IPS DF 6.9 (cell line): ENCODE results near the gene RTL10.

Experiments used
- DNase-seq: peaks from one replicate; pipeline ENCODE4 v3.0.0-alpha.2; 2013; ENCODE audit warnings: low read depth, low spot score
- H3K27ac ChIP-seq: one replicate; pipeline ENCODE4 v1.5.1; 2013; ENCODE audit warnings: low read length, control low read depth
- H3K27me3 ChIP-seq: 2 replicates; pipeline ENCODE4 v1.6.1; 2013; ENCODE audit warnings: mild to moderate bottlenecking, low read length; ENCODE audit not compliant: control insufficient read depth, insufficient read depth
- H3K36me3 ChIP-seq: 2 replicates; pipeline ENCODE4 v1.6.1; 2013; ENCODE audit warnings: low read length; ENCODE audit not compliant: control insufficient read depth, insufficient read depth
- H3K4me1 ChIP-seq: 2 replicates; pipeline ENCODE4 v1.6.1; 2013; ENCODE audit warnings: low read length; ENCODE audit not compliant: control insufficient read depth, insufficient read depth
- H3K4me3 ChIP-seq: 2 replicates; pipeline ENCODE4 v1.5.1; 2013; ENCODE audit warnings: mild to moderate bottlenecking, low read length
- H3K9me3 ChIP-seq: 2 replicates; pipeline ENCODE4 v1.6.1; 2013; ENCODE audit warnings: low read length, inconsistent platforms; ENCODE audit not compliant: control insufficient read depth, insufficient read depth
- WGBS: extraction: QIAGEN DNeasy Blood & Tissue Kit; methylation state at CpG from one replicate; pipeline ENCODE4 v1.1.7; 2013; ENCODE audit warnings: mixed read lengths, missing lambda C conversion rate; ENCODE audit not compliant: insufficient read length, insufficient coverage; 5-methylcytosine and 5-hydroxymethylcytosine counted together

The RTL10 gene, protein sequence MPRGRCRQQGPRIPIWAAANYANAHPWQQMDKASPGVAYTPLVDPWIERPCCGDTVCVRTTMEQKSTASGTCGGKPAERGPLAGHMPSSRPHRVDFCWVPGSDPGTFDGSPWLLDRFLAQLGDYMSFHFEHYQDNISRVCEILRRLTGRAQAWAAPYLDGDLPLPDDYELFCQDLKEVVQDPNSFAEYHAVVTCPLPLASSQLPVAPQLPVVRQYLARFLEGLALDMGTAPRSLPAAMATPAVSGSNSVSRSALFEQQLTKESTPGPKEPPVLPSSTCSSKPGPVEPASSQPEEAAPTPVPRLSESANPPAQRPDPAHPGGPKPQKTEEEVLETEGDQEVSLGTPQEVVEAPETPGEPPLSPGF

DNA sequence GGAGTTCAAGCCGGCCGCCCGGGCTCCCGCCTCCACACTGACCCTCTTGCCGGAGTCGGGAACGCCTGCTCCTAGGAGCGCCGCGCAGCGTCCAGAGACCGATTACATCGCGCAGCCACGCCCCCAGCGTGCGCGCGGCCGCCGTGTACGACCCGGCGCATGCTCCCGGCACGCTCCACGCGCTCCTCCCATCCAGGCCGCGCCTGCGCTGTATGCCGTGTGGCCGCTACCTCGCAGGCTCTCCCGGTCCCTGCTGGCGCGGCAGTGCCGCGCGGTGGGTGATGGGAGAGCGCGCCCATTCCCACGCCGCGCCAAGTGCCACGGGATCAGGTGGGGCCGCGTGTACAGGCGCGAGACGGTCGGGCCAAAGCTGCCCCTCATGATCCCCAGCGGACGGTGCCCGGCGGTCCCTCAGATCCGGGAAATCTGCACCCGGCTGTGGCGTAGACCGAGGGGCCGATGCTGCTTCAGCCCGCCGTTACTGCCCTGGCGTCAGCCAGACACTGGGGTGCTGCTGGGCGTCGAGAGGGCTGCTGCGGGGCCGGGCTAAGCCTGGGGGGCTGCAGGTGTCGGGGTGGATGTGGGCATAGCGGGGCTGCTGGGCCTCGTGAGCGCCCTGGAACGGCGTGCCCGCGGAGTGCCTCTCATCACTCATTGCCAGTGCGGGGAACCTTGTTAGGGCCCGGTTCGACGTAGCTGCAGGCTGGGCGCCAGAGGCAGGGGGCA lies at the start of gene RTL10, which contains the start of gene GNB1L:
RTL10 (minus strand) TSS at position 97 of the 726 bp plus-strand sequence. CDS start 2,613 bp downstream, outside the sequence.
GNB1L (minus strand) TSS at position 97 of the 726 bp plus-strand sequence. CDS start 33,519 bp downstream, outside the sequence.
- H3K4me3 ChIP-seq, result peak within 1 kb of the TSS; percentile 82
- no peak within 1 kb of the TSS for H3K27ac ChIP-seq
- peaks cover 9% of the 10 kb centered on the region for H3K36me3 ChIP-seq
- DNase-seq, result peak; percentile 90
- peaks cover 6% of the 10 kb centered on the region for H3K4me1 ChIP-seq
- WGBS, result no CpG with 5 or more reads among the region's 81 CpGs
- no peaks in the 10 kb centered on the region for H3K9me3 ChIP-seq
- no peaks in the 10 kb centered on the region for H3K27me3 ChIP-seq

DNA sequence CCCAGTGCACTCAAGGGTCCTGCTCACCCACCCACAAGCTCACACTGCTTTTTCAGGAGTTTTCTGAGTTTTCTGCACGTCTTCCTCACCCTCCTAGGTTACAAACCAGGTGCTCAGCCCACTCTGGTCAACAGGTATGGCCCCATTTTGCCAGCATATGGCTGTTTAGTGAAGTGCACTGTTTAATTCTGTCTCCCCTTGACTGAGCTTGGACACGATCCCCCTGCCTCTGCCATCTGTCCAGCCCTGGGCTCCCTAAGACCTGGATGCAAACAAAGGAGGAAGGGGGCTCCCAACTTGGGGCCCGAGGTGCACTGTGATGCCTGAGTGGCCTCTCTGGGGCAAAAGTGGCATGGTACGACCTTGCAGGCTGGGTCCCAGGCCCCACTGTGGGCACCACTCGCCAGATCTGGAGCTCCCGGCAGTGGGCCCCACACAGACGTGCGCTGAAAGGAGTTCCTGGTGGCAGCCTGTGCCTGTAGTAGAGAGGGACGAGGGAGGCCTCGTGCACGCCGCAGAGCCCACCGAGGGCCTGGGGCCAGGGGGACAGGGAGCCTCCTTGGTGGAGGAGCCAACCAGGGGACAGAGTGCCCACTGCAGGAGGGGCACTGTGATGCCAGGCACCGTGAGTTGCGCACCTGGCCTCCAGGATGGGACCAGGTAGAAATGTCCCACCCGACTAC lies 49.6 kb upstream of the RTL10 start:
- no peaks in the 10 kb centered on the region for H3K9me3 ChIP-seq
- no peak overlapping the region for H3K27ac ChIP-seq
- H3K4me1 ChIP-seq, result 0 out of 2 replicates have a peak, but pooled peaks cover 1% of the 10 kb centered on the region
- no peak overlapping the region for H3K4me3 ChIP-seq
- no peaks in the 10 kb centered on the region for H3K27me3 ChIP-seq
- WGBS, result no CpG with 5 or more reads among the region's 16 CpGs
- H3K36me3 ChIP-seq, result no peaks in the 10 kb centered on the region
- DNase-seq, result no peak

DNA sequence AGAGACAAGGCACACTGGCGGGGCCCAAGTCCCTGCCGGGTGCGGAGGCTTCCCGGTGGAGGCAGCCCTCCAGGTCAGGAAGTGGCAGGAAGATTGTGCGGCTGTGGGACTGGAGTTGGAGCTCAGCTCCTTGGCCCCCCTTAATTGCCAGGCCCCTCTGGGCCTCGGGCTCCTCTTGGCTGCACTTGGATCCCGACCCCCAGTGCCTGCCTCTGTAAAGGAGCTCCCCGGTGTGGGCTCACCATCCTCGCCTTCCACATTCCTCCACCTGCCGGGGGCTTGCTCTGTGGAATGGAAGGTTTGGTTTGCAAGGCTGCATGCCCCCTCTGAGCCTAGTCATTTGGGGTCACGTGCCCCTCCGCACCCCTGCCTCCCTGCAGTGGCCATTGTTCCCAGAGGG lies 48.8 kb upstream of the RTL10 start:
- H3K27me3 ChIP-seq, result no peaks in the 10 kb centered on the region
- H3K27ac ChIP-seq, result no peak overlapping the region
- H3K4me1 ChIP-seq, result 0 out of 2 replicates have a peak, but pooled peaks cover 1% of the 10 kb centered on the region
- H3K36me3 ChIP-seq, result no peaks in the 10 kb centered on the region
- H3K9me3 ChIP-seq, result no peaks in the 10 kb centered on the region
- no peak overlapping the region for H3K4me3 ChIP-seq
- DNase-seq, result no peak
- WGBS, result no CpG with 5 or more reads among the region's 12 CpGs

DNA sequence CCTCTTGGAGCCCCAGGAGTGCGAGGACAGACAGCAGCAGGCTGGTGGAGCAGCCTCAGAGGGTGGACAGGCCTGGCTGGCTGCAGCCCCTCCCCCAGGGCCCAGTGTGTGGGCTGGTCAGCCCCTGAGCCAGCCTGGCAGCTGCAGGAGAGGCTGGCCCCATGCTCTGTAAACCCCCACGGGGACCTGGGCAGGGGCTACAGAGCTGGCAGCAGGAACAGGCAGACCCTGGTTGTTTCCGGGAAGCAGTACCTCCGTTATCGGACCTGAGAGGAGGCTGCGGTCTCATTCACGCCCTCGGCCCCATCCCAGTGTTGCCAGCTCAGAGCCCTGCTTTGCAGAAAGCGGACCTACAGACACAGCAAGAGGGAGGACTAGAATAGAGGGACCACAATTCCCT lies 48.4 kb upstream of the RTL10 start:
- no CpG with 5 or more reads among the region's 9 CpGs for WGBS
- Histone ChIP-seq H3K27me3 (no peaks in the 10 kb centered on the region), H3K4me3 (no peak overlapping the region), H3K36me3 (no peaks in the 10 kb centered on the region), H3K27ac (no peak overlapping the region), H3K4me1 (0 out of 2 replicates have a peak, but pooled peaks cover 1% of the 10 kb centered on the region), H3K9me3 (no peaks in the 10 kb centered on the region)
- DNase-seq, result no peak

DNA sequence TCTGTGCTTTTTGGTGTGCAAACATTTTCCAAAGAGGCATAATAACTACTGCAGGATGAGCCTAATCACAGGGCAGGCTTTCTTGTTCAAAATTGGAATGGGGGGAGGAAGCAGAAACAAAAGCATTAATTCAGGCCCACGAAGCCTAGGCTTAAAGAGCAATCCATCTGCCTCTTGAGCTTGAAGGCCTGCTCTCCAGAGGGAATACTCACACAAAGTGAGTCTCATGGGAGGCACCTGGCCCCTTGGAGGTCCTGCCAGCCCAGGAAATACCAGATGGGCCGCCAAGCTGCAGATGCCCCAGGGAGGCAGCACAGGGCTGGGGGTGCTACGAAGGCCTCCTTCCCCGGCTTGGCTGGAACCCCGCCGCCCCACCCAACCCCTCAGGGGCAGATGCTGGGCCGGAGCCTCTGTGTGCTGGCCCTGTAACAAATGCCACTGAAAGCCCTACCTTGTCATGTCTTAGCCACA lies 47.6 kb upstream of the RTL10 start:
- H3K27me3 ChIP-seq, result no peaks in the 10 kb centered on the region
- H3K27ac ChIP-seq, result no peak overlapping the region
- no peak for DNase-seq
- no peaks in the 10 kb centered on the region for H3K36me3 ChIP-seq
- WGBS, result no CpG with 5 or more reads among the region's 7 CpGs
- 0 out of 2 replicates have a peak, but pooled peaks cover 1% of the 10 kb centered on the region for H3K4me1 ChIP-seq
- no peak overlapping the region for H3K4me3 ChIP-seq
- no peaks in the 10 kb centered on the region for H3K9me3 ChIP-seq

DNA sequence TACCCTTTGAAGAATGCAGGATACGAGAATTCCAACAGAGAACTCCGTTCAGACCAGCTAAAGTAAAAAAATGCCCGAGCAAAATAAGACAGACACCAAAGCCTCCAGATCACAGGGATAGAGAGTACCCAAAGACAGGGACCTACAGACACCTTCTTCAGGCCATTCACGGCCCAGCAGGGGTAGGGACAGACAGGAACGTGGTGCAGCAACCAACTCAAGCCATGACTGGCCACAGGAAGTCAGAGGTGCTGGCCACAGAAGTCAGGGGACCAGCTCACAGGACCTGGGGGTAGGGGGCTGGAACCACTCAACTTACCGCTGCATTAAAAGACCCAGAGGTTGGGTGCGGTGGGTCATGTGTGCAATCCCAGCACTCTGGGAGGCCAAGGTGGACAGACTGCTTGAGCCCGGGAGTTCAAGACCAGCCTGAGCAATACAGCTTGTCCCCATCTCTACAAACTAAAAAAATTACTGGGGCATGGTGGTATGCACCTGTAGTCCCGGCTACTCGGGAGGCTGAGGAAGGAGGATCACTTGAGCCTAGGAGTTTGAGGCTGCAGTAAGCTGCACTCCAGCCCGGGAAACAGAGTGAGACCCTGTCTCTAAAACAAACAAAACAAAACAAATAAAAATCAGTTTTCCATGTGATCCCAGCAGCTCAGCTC lies 47.0 kb upstream of the RTL10 start:
- H3K4me3 ChIP-seq, result no peak overlapping the region
- H3K36me3 ChIP-seq, result no peaks in the 10 kb centered on the region
- H3K9me3 ChIP-seq, result no peaks in the 10 kb centered on the region
- no peaks in the 10 kb centered on the region for H3K27me3 ChIP-seq
- H3K4me1 ChIP-seq, result peaks cover 1% of the 10 kb centered on the region; the same call in 1 of the 2 replicates
- DNase-seq, result no peak
- H3K27ac ChIP-seq, result no peak overlapping the region
- no CpG with 5 or more reads among the region's 11 CpGs for WGBS

DNA sequence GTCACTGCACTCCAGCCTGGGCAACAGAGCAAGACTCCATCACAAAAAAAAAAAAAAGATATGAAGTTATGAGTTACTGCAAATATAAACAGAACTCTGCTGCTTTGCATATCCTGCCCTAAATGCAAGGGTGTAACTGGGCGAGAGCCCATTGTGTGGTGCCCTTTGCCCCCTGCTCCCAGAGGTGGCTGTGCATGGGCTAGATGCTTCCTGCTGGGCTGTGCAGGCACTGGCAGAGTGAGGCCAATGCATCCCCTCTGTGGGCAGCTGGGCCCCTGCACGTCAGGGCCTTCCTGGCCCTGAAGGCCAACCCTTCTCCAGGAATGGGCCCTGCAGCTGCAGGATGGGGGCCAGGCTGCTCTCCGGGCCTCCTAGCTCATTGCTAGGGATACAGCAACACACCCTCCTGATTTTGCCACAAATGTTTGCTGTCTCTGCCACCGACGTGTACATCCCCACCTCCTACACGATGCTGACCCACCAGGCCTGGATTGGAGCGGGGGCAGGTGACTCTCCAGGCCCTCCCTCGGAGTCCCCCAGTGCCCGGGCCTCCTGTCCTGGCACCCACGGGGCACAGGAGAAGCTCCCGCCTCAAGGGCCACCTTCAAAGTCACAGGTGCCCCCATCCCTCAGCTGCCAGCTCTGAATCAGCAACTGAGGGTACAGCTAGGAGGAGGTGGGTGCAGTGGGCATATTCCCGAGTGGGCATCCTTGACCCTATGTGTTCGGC lies 46.2 kb upstream of the RTL10 start:
- Histone ChIP-seq H3K9me3 (no peaks in the 10 kb centered on the region), H3K4me1 (peaks cover 1% of the 10 kb centered on the region; the same call in 1 of the 2 replicates), H3K27me3 (no peaks in the 10 kb centered on the region), H3K36me3 (no peaks in the 10 kb centered on the region), H3K27ac (no peak overlapping the region), H3K4me3 (no peak overlapping the region; the same call in 1 of the 2 replicates)
- WGBS, result no CpG with 5 or more reads among the region's 13 CpGs
- no peak for DNase-seq

DNA sequence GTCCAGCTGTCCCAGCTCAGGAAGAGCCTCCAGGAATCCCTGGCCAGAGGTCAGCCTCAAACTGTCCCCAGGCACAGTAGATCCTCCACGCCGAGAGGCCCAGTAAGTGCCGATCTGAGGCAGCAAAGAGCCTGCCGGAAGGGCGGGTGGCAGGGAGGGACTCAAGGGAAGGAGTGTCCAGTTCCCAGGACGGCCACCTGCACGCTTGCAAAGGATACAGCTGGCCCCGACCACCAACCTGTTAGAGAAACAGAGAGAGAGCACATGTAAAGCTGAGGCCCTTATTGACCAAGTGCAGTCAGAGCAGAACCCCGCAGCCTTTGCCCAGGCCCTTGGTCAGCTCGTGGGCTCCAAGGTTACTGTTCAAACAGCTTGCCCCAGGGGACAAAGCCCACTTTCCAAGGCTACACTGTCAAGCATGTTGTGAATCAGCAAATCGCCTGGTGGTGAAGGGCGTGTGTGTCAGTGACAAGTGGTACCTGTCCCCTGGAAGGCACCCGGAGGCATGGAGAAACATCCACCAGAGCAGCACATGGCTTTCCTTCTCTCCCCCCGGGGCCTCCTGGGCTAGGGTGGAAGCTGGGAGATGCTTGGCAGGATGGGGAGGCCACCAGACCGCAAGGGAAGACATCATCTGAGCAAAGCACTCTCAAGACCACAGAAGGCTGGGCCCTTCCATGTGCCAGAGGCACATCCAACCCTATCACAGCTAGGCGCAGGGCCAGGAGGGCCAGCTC lies 44.3 kb upstream of the RTL10 start:
- no peak overlapping the region for H3K27ac ChIP-seq
- peaks cover 1% of the 10 kb centered on the region; the same call in 1 of the 2 replicates for H3K4me1 ChIP-seq
- H3K36me3 ChIP-seq, result no peaks in the 10 kb centered on the region
- no peak for DNase-seq
- WGBS, result no CpG with 5 or more reads among the region's 16 CpGs
- H3K9me3 ChIP-seq, result no peaks in the 10 kb centered on the region
- H3K4me3 ChIP-seq, result no peak overlapping the region
- no peaks in the 10 kb centered on the region for H3K27me3 ChIP-seq

DNA sequence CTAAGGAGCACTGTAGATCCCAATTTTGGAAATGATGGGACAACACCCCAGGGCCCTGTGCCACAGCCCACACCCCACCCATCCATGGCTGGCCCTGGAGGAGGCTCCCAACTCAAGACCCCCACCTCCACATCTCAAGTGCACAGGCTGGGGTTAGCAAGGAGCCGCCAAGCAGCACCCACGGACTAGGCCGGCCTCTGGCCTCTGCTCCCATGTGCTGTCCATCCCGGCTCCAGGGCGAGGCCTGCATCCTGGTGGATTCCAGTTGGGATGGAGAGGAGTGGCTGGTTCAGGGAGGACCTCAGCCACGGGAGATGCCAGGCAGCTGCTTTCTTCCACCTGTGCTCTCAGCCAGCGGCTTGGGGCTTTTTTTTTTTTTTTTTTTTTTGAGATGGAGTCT lies 43.5 kb upstream of the RTL10 start:
- Histone ChIP-seq H3K4me1 (peaks cover 1% of the 10 kb centered on the region; the same call in 1 of the 2 replicates), H3K36me3 (no peaks in the 10 kb centered on the region), H3K9me3 (no peaks in the 10 kb centered on the region), H3K27ac (no peak overlapping the region), H3K27me3 (no peaks in the 10 kb centered on the region), H3K4me3 (no peak overlapping the region)
- WGBS, result no CpG with 5 or more reads among the region's 7 CpGs
- DNase-seq, result no peak
